ENCODE data around the gene UBAC2. TPM values are rescaled to one million over a fixed set of nuclear protein-coding genes. Genes with fewer than 3 reads are reported as not detected.

Gene UBAC2
- total and polyA plus RNA-seq, 2 of the 8 experiments (the other 6 are each of a cell fraction or from before 2014, with no cell fraction given), result 75.9 to 76.9 TPM

DNA sequence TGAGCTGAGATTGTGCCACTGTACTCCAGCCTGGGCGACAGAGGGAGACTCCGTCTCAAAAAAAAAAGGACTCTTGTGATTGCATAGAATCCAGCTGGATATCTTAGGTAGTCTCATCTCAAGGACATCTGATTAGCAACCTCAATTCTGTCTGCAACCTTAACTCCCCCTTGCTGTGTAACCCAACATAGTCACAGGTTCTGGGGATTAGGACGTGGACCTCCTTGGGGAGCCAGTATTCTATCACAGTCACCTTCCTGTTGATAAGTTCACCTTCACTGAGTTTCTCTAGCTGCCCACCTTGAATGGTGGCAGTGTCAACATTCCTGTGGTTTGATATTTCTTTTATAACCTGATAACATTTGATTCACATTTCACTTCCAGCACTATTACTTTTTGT, 30.3 kb downstream of the UBAC2 start:
- H3K36me3 ChIP-seq (ENCODE audit: control insufficient read depth in 2 of 4, insufficient read depth in 4 of 4, low read length in 3 of 4), result no peaks in the 10 kb centered on the region
- no peak overlapping the region for H2AK5ac ChIP-seq (ENCODE audit: low read depth, low read length)
- H4K5ac ChIP-seq (ENCODE audit: insufficient read length, low read depth, low read length), result no peak overlapping the region
- ChIA-PET CTCF (ENCODE audit: partially characterized antibody) (interaction anchor here (1.1 to 2.2 kb wide), 4 partner anchors 22 to 84 kb away, joined by 3 to 8 read pairs (median 6); partner anchors contain the start of gene UBAC2), POLR2A (ENCODE audit: partially characterized antibody) (interaction anchor here (3.1 kb wide), 1 partner anchor 30 kb away, joined by 20 read pairs; the partner anchor contains the start of gene UBAC2)
- no peak overlapping the region for H4K8ac ChIP-seq (ENCODE audit: extremely low read depth, insufficient read depth, low read length)
- no peak overlapping the region for H3K4me2 ChIP-seq (ENCODE audit: insufficient read depth in 1 of 2, low read depth in 2 of 2, low read length in 2 of 2)
- H2AFZ ChIP-seq (ENCODE audit: low read length), result no peak overlapping the region
- H2BK15ac ChIP-seq (ENCODE audit: low read length), result no peak overlapping the region
- no peak for TF ChIP-seq SP1 (IDR thresholded peaks at IDR 0.05; ENCODE audit: low read depth, low read length)
- TF ChIP-seq TAF1 (IDR thresholded peaks at IDR 0.05; ENCODE audit: low read depth, low read length), result no peak
- no peak for TF ChIP-seq TBP (IDR thresholded peaks at IDR 0.05; ENCODE audit: low read depth, low read length)
- no peak for TF ChIP-seq HDAC2 (IDR thresholded peaks at IDR 0.05; ENCODE audit: borderline replicate concordance in 1 of 2, low read depth in 2 of 2, low read length in 2 of 2)
- no peak for TF ChIP-seq RAD21 (IDR thresholded peaks at IDR 0.05 in 1 of 2, conservative IDR thresholded peaks at IDR 0.05 in 1 of 2; ENCODE audit: low read depth in 2 of 2, low read length in 2 of 2)
- H2BK12ac ChIP-seq (ENCODE audit: low read depth, low read length), result no peak overlapping the region
- no peaks in the 10 kb centered on the region for H3K9me3 ChIP-seq (ENCODE audit: insufficient read depth in 2 of 2, low read depth in 1 of 2, low read length in 1 of 2)
- no peak for DNase-seq (ENCODE audit: low read depth in 1 of 2, low spot score in 2 of 2)
- H3K4me1 ChIP-seq (replicated peaks in 1 of 4; ENCODE audit: control insufficient read depth in 3 of 4, insufficient read depth in 4 of 4, low read length in 3 of 4), result no peaks in the 10 kb centered on the region; a peak in 1 of 7 replicates
- peaks cover 0 to 5% of the 10 kb centered on the region in 2 experiments for H4K20me1 ChIP-seq (replicated peaks in 1 of 2; ENCODE audit: control insufficient read depth in 1 of 2, insufficient read depth in 2 of 2, low read length in 2 of 2)
- H3K27ac ChIP-seq (ENCODE audit: low read depth, low read length), result no peak overlapping the region
- peaks cover 16% of the 10 kb centered on the region for H3K79me1 ChIP-seq (ENCODE audit: low read depth, low read length)
- H3K27me3 ChIP-seq (replicated peaks in 1 of 4; ENCODE audit: control insufficient read depth in 3 of 4, extremely low read depth in 1 of 4, insufficient read depth in 3 of 4, low read length in 3 of 4), result no peaks in the 10 kb centered on the region
- H2BK20ac ChIP-seq (ENCODE audit: low read length), result no peak overlapping the region
- H3K23ac ChIP-seq (ENCODE audit: insufficient read length), result no peak overlapping the region
- no peak overlapping the region for H3K18ac ChIP-seq (ENCODE audit: extremely low read depth, low read length)
- H2BK5ac ChIP-seq (ENCODE audit: low read depth, low read length), result no peak overlapping the region
- no peak overlapping the region for H2BK120ac ChIP-seq (replicated peaks; ENCODE audit: low read depth, low read length)
- no peaks in the 10 kb centered on the region; the same call in 1 of the 2 replicates for H3K23me2 ChIP-seq (ENCODE audit: low read depth, low read length)
- no peak overlapping the region for H4K91ac ChIP-seq (replicated peaks; ENCODE audit: insufficient read length, low read length)
- WGBS, 2 experiments (ENCODE audit: extremely low coverage in 1 of 2, insufficient coverage in 1 of 2, insufficient read length in 1 of 2, insufficient replicate concordance in 2 of 2, low coverage in 1 of 2, low lambda C conversion rate in 2 of 2, missing lambda C conversion rate in 1 of 2), result 95% methylated on average over 3 of the region's 3 CpGs; no CpG with 5 or more reads in 1 of the 2 experiments
- no peak overlapping the region for H3K9ac ChIP-seq (replicated peaks in 1 of 4; ENCODE audit: extremely low read depth in 1 of 4, low read depth in 3 of 4, low read length in 3 of 4)
- H3K56ac ChIP-seq (replicated peaks; ENCODE audit: insufficient read length, low read depth, low read length), result no peak overlapping the region
- no peak overlapping the region for H3K14ac ChIP-seq (ENCODE audit: insufficient read length)
- peaks cover 18 to 77% of the 10 kb centered on the region in 2 experiments for H3K79me2 ChIP-seq (ENCODE audit: control insufficient read depth in 1 of 2, insufficient read depth in 2 of 2, low read length in 2 of 2)
- H3K4me3 ChIP-seq (ENCODE audit: extremely low read depth in 1 of 4, insufficient read depth in 2 of 4, low read depth in 3 of 4, low read length in 4 of 4), result no peak overlapping the region
- no peak for FAIRE-seq
- H3K4ac ChIP-seq (replicated peaks; ENCODE audit: insufficient read length, low read depth, low read length), result no peak overlapping the region
